ENCODE data around the gene ALDH18A1.

GRCh38 chr10:95604630-95605029, 51.9 kb downstream of the ALDH18A1 start:
- TF ChIP-seq CTCF (IDR thresholded peaks at IDR 0.05) (no peak), EP300 (IDR thresholded peaks at IDR 0.05) (no peak), ELK1 (IDR thresholded peaks at IDR 0.05; ENCODE audit: low read depth, low read length) (no peak), EHMT2 (IDR thresholded peaks at IDR 0.05; ENCODE audit: low read depth) (no peak), HMGXB4 (CRISPR knock-in tag; IDR thresholded peaks at IDR 0.05; ENCODE audit: borderline replicate concordance) (no peak), MYC (IDR thresholded peaks at IDR 0.05; ENCODE audit: borderline replicate concordance, low read length) (no peak), POLR2A (IDR thresholded peaks at IDR 0.05; ENCODE audit: low read length) (no peak), PHF8 (IDR thresholded peaks at IDR 0.05; ENCODE audit: borderline replicate concordance, low read depth) (no peak)
